ENCODE data around the gene HAUS1.
A peak's percentile ranks its signal among the peaks of the same experiment; 100 is the strongest.
"Not testable (repeated sequence)": the region's sequence is repeated elsewhere in the genome, so short reads cannot be mapped to it uniquely, and the experiment has no call there.

The HAUS1 gene, protein sequence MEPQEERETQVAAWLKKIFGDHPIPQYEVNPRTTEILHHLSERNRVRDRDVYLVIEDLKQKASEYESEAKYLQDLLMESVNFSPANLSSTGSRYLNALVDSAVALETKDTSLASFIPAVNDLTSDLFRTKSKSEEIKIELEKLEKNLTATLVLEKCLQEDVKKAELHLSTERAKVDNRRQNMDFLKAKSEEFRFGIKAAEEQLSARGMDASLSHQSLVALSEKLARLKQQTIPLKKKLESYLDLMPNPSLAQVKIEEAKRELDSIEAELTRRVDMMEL

DNA sequence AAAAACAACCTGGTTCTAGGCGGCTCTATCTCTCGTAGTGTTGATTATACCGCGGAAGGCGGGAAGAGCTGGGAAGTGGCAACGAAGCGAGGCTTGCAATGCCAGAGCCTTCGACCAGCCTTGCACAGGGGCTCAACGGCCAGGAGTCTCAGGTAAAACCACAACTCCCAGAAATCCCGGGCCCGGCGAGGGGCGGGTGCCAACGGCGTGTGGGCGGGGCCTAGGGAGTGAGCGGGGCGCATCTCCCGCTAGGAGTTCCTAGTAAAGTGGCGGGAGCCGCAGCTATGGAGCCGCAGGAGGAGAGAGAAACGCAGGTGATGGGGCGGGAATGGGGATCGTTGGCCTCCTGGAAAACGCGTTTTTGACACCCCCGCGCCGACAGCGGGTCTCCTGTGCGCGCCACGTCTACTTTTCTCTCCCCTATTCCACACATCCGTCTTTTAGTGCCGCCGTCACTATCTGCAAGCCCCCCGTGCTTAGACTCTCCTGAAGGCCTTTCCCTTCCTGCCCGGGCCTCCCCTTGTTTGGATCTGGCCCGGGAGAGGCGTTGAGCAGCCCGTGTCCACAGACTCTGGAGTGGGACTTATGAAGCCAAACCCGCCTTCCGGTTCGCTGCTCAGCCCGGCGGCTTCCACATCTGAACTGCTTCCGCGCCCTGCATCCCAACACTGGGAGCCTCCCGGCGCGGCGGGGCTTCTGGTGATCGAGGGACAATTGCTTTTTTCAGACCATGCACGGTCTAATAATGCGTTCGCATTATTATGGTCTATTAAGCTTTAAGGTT is at the start of gene HAUS1:
TSS of gene HAUS1 (plus strand) at position 258 of the 784 bp plus-strand sequence. CDS start at position 285, 27 bp downstream.
- peak; percentile 94 for DNase-seq

DNA sequence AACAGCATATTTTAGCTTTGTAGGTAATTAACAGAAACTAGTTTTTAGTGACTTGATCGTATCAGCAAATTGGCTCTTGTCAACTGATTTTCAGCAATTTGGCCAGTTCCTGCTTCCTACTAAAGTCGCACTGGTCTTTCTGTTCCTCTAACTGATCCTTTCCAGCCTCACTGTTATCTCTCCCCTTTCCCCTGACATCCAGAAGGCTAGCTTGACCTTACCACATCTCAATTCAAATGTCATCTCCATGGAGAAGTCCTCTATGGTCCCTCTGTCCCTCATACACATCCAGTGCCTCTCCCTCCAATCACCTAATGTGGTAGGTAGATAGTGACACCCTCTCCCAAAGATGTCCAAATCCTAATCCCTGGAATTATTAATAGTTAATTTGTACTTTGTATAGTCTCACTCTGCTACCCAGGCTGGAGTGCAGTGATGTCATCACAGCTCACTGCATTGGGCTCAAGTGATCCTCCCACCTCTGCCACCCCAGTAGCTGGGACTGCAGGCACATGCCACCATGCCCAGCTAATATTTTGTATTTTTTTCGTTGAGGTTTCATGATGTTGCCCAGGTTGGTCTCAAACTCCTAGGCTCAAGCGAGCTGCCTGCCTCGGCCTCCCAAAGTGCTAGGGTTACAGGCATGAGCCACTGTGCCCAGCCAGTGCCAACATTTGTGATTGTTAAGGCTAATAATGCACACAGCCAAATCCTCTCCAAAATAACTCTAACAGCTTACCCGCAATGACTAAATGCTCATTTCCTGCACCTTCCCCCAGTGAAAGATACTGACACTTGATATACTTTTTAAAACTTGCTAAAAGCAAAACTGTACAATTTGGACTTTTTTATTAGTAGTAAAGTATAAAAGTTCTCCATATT is 49.0 kb upstream of the HAUS1 start:
- DNase-seq, result no peak

DNA sequence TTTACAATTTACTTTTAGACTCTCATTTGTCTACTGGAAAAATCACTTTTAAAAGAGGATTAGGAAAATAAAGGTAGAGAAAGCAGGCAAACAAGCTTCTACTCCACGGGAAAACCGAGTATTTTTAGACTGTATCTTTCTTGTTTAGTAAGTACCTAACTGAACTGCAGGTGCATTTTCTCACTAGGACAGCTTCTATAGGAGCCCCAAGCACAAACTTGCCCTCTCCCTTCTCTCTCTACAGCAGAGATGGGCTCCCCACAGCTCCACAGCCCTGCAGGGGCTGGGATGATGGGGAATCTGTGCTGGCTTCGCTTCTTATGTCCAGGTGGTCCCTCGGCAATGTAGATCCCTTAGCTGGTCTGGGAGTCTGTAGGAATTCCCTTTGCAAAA is 48.4 kb upstream of the HAUS1 start:
- no peak for DNase-seq

DNA sequence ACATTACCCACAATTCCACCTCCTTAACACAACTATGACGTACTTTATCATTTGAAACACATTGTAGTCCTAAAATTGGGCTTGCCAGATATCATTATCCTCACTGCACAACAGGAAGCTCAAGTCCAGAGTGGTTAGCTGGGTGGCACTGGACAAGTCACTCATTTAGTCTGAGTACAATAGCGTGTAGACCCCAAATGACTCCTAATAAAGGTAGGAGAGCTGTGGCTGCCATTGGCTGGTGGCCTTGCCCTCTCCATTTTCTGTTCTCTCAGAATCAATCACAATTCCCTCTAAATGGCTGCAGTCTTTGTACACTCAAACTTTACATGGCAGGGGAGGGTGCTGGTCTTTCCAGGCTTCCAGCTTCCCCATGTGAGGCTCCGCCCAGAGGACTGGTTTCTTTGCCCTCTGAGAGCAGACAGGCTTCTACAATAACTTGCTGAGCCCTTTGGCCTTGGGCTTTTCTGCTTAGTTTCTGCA is 43.8 kb upstream of the HAUS1 start:
- DNase-seq, result no peak

DNA sequence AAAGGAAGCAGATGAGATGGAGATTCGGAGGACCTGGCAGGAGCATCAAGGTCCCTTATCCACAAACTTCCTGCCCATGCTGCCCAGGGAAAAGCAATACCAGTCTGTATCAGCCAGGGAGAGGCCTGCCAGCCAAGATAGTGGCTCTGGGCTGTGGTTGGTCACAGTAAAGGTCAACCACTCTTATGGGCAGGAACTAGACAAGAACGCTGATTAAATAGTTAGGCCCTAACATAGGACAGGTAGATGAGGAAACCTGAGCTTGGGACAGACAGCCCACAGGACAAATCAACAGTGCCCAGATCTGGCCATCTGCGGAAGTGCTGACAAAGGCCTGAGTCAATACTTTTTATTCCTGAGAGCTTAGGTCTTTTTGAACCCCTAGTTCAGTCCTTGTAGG is 42.8 kb upstream of the HAUS1 start:
- no peak for DNase-seq

DNA sequence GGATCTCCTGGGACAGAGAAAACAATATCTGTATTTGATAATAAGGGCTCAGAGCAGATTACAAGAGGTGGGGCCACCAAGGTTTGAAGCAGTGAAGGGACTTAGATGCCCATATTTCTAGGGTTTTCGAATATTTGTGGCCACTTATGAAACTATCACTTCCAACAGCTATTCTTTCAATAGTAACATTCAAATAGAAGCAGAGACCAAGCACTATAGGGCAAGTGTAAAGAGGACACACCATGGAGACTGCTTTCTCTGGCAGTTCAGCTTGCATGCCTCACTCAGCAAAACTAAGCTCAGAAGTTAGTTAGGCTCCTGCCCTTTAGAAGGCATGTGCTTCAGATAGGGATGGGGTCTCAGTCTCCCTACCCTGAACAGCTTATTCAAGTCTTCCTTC is 42.4 kb upstream of the HAUS1 start:
- no peak for DNase-seq

DNA sequence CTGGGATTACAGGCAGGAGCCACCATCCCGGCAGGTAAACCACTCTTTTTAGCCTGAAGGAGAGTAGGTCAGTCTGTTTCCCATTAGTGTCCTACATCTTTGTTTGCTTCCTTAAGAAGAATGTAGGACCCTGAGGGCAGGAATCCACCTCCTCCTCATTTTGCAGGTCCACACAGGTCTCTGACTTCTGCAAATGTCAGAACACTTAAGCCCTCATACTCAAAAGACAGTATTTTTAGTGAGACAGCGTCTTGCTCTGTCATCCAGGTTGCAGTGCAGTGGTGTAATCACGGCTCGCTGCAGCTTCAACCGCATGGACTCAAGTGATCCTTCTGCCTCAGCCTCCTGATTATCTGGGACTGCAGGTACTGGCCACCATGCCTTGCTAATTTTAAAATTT is 41.4 kb upstream of the HAUS1 start:
- DNase-seq, result no peak

DNA sequence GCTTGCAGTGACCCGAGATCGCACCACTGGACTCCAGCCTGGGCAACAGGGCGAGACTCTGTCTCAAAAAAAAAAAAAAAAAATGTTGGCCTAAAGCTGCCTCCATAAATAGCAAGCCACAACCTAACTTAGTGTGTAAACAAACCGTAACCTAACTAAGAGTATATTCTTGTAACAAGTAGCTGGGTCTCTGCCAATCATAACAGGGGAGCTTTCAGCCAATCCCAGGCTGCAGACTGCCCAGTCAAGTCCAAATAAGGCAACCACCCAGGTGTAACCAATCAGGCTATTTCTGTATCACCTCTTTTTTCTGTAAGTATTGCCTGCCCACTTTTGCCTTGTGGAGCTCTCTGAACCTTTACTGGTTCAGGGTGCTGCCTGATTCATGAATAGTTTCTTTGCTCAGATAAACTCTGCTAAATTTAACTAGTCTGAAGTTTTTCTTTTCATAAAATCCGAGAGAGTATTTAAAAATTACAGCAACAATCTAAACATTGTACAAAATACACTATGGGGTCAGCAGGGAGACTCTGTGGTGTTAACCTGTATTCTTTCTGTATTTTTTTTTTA is 36.7 kb upstream of the HAUS1 start:
- peak; percentile 69 for DNase-seq

DNA sequence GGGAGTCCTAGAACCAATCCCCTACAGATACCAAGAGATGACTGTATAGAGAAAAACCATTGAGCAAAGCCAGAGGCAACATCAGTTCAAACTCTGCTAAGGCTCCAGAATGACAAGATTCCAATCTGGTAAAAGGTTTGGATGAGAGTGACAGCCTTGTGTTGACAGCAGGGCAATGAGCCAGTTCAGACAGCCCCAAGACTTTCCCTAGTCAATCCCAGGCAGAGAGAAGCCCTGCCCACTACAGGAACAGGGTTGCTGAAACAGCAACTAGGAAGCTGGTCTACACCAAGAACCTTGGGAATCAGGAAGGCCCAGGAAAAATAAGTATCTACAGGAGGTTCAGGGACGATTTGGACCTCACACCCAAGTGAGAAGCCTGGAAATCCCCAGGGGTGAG is 35.4 kb upstream of the HAUS1 start:
- no peak for DNase-seq

DNA sequence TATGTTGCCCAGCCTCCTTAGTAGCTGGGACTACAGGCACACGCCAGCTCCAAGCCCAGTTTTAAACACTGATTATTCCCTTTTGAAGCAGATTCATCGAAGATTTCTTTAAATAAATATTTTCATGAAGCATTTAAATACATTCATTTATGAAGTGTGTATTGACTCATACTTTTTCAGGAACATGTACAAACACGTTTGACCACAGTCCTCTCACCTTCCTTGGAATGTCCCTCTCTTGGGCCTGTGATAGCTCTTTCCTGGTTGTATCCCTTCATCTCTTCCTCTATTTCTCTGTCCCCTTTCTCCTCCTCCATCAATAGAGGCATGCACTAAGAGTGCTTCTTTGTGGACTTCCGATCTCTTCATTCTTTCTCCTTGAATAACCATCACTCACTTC is 34.7 kb upstream of the HAUS1 start:
- no peak for DNase-seq

DNA sequence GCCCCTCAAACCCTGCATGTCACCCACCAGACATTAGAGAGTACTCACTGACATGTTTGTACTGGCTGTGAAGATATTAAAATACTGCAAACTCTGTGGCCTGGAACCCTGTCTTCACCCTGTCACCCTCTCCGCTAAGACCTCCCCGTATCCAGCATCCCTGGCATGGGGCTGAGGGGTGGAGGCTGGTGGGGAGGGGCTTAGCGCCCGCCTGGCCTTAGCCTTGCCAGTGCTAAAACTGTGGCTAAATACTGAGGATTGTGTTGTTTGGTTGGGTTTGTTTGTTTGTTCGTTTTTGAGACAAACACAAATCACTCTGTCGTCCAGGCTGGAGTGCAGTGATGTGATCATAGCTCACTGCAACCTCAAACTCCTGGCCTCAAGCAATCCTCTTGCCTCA is 34.0 kb upstream of the HAUS1 start:
- DNase-seq, result no peak

DNA sequence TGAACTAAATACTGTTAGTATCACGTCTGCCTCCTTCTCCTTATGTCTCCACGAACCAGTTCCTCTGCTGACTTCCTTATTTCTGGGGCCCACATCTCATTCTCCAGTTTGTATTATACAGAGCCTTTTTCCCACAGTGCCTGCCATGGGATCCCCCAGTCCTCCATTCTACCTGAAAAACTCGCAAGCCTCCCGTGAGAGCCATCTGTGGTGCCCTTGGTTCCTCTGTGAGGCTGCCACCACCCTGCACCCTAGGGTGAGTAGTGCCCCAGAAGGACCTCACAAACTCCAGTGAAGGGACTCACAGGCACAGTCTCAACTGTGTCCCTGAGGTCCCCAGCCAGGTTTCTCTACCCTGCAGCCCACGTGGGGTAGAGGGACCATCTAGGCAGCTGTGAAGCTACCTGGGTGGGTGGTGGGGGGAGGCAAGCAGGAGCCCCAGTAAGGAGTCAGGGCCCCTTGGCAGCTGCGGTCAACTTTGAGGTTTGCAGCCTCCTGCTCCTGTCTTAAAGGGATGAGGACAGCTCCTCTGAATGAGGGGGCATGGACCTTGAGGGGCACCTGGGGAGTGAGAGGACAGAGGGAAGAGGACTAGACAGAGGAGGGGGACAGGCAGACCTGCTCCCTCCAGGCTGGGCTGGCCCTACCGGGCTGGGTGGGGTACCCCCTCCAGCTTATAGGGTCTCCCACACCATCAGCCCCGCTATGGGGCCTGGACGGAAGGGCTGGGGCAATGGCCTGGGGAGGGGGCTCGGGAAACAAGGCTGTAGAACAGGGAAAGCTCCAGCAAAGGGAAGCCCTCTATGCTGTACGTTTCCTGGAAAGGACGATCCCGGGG is 33.2 kb upstream of the HAUS1 start:
- DNase-seq, result no peak

DNA sequence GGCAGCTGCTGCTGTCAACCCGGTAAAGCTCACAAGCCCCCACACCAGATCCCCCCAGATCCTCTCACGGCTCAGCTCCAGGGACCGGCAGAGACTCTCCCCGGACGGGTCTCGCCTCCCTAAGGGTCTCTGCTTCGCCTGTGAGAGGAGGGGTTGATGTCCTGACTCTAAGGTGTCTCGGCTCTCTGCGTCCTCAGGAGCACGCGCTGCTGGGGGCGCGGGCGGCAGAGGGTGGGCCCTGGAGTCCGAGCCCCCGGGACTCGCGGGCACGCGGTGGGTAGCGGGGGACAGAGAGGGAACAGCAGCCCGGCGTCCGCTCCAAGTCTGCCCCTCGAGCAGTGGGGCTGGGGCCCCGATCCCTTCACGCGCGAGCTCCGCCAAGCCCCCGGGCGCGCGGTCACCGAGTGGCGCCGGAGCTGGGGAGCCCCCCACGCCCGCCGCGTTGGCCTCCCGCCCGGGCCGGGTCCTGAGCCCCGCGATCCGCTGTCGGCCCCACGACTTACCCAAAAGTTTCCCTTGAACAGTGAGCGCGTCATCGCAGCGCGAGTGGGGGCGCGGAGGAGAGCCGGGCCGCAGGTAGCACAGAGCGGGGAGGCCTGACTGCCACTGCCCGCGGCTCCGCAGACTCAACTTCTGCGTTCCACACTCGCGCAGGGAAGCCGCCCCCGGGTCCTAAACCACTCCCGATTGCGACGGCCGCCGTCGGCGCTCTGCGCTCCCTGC is 32.4 kb upstream of the HAUS1 start, which contains the start of gene PSTPIP2:
TSS of gene PSTPIP2 (minus strand) at position 608 of the 723 bp plus-strand sequence. CDS start at position 536, 72 bp downstream.
- peak; percentile 41 for DNase-seq

DNA sequence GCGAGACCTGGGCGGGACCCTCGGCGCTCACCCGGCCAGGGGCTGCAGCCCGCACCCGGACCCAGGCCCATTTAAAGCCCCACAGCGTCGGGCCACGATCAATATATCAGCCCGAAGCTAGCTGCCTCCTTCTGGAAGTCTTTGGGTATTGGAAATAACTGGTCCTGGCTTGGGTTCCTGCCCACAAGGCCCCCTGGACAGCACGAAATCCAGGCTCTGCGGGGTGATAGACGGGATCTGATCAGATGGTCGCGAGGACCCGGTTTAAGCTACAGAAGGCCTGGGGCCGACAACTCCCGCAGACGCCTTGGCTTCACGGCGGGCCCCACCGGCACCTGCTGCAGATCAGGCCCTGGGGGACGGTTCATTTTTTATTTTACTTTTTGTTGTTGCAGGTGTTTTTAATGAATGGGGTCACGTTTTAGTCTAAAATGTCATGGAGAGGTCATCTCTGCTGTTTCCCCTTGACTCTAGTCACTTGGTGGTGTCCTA is 31.8 kb upstream of the HAUS1 start:
- DNase-seq, result no peak

DNA sequence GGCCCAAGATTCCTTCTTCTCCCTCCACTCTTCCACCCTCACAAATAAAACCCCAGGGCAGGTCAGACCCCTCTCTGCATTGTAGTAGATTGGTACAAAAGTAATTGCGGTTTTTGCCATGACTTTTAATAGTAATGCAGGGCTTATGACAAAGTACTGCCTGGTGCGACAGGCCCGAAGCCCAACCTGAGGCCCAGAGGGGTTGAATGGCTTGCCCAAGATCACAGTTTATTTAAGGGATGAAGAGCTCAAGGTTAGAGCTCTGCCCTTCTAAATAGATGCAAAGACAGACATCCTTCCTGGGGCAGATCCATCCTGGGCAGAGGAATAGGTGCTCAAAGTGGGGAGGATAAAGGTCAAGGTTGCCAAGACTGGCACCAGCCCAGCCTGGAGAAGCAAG is 31.2 kb upstream of the HAUS1 start:
- no peak for DNase-seq

DNA sequence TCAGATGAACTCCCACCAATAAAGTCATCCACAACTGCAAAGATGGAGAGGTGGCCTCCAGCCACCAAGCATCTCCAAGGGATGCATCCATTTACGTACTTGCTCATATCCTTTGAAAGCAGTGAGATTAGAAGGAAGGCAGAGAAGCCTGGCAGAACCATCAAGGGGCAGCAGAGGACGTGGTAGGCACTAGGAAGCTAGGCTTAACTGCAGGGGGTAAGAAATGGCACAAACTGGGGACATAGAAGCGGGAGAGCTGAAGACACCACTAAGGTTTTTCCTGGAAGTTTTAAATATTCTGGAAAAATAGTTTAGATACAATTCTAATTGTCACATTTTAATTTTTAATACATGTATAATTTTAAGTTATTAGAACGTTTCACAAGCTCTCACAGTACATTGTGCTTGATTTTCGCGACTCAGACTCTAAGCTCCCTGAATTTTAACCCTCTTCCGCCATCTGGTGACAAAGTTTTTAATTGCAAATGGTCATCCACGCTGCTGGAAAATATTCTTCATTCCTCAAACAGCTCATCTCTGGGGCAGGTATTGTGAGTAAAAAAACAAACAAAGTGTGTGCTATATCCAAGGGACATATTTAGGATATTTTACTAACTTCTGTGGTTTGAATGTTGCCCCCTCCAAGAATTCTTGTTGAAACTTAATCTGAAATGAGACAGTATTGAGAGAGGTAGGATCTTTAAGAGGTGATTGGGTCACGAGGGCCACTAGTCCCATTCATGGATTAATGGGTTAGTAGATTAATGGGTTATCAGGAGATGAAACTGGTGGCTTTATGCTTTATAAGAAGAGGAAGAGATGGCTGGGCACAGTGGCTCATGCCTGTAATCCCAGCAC is 30.5 kb upstream of the HAUS1 start:
- peak; percentile 81 for DNase-seq

DNA sequence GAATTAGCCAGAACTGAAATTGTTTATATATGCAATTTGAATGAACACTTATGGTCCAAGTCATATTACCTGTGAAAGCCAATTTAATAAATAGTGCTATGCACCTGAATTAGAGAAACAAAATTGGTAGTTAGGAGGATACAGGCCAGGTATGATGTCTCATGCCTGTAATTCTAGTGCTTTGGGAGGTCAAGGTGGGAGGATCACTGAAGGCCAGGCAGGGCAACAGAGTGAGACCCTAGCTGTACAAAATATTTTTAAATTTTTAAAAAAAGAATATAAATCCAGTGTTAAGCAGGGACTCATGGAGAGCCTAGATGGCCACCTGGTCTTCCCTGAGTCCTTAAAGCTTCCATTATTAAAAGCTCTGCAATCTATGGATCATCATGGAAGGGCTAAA is 24.8 kb upstream of the HAUS1 start:
- DNase-seq, result no peak

DNA sequence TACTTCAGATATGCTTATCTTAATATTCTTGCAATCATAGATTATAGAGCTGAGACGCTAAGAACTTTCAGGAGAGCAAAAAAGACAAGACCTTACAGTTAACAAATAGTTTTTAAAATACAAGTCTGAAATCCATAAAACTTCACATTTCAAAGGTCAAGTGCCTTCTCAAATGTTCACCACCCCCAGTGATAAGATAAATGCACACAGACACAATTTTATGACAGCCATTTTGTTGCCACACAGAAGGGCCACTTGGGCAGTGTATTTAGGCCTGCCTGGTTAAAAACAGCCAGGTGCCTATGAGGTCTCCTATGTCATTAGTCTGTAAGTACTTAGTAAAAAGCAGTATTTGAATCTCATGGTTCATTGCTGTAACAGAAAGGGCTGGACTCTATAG is 24.0 kb upstream of the HAUS1 start:
- no peak for DNase-seq

DNA sequence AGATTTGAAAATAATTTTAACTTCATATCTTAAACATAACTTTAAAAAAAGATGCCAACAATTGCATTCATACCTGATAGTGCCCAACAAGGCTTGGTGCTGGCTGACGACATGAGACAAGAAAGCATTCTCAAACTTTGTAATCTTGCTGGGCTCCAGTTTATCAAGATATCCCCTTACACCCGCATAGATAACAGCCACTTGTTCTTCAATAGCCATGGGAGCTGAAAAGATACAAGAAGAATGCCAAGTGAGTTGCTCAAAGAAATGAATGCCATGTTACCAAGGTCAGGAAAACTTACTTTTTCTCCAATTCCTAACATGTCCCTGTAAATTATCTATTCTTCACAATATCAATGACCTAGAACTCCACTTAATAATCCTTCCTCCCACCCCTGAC is 19.8 kb upstream of the HAUS1 start:
- DNase-seq, result no peak

DNA sequence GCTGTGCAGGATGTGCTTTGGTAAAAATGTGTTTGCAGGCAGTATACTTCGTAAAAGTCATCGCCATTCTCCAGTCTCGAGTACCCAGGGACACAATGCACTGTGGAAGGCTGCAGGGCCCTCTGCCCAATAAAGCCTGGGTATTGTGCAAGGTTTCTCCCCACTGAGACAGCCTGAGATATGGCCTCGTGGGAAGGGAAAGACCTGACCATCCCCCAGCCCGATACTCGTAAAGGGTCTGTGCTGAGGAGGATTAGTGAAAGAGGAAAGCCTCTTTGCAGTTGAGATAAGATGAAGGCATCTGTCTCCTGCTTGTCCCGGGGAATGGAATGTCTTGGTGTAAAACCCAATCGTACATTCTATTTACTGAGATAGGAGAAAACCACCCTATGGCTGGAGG is 15.7 kb upstream of the HAUS1 start:
- DNase-seq, result not testable (repeated sequence)
